NK-92 (cell line): ENCODE results near the gene PHLPP1.

Experiments
- DNase-seq: peaks from one replicate; lab custom pipeline; 2025; ENCODE audit not compliant: unreplicated experiment; lab: John Stamatoyannopoulos, UW

Gene PHLPP1

DNA sequence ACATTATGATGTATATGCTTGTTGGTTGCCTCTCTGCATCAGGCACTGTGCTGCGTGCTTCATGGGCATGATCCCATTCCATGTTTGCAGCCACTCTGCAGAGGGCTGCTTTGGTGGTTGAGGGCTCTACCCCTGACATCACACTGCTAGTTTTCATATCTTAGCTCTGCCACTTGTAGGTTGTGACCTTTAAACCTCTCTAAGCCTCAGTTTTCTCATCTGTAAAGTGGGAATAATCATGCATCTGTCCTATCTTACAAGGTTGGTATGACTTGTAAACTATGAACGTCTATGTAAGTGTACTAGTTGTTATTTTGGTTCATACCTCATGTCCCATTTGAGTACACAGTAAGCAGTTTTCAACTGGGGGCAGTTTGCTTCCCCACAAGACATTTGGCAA lies 260.4 kb downstream of the PHLPP1 start:
- no peak for DNase-seq

DNA sequence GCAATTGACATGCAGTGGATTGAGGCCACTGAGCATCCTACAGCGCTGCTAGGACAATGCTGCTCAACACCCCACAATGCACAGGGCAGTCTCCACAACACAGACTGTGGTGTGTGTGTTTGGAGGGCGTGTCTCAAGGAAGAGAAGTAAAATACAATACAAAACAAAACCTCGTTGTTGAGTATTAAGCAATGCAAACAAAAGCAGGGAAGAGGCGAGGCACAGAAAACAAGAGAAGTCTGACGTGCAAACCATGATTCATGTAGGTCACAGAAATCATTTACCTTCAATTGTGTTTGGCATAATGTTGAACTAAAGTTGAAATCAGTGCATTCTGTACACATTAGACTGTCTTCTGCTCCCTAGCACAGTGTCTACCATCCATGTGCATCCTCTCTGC lies 260.9 kb downstream of the PHLPP1 start:
- no peak for DNase-seq

DNA sequence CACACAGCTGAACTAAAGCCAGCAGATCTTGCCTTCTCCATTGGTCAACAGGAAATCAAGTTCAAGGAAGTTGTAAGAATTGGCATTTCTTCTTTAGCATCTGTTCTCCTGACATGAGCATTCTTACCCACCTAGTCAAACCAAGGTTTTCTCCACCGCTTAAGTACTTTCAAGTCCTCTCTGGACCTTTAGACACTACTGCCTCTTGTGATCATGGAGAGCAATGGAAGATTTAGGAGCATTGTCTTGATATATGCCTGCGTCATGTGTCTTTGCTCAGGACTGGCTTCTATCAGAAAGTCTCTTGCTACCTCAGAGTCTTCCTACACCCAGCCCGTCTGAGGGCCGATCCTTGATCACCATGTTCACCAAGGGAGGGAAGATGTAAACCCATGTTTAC lies 262.2 kb downstream of the PHLPP1 start:
- no peak for DNase-seq

DNA sequence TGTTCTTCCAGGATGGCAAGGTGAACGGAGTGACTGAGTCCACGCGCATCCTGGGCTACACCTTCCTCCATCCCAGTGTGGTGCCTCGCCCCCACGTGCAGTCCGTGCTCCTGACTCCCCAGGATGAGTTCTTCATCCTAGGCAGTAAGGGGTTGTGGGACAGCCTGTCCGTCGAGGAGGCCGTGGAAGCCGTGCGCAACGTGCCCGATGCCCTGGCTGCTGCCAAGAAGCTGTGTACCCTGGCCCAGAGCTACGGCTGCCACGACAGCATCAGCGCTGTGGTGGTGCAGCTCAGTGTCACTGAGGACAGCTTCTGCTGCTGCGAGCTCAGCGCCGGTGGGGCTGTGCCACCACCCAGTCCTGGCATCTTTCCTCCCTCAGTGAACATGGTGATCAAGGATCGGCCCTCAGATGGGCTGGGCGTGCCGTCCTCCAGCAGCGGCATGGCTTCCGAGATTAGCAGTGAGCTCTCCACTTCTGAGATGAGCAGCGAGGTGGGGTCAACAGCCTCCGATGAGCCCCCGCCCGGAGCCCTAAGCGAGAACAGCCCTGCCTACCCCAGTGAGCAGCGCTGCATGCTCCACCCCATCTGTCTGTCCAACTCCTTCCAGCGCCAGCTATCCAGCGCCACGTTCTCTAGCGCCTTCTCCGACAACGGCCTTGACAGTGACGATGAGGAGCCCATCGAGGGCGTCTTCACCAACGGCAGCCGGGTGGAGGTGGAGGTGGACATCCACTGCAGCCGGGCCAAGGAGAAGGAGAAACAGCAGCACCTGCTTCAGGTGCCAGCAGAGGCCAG lies 263.1 kb downstream of the PHLPP1 start:
- no peak for DNase-seq

DNA sequence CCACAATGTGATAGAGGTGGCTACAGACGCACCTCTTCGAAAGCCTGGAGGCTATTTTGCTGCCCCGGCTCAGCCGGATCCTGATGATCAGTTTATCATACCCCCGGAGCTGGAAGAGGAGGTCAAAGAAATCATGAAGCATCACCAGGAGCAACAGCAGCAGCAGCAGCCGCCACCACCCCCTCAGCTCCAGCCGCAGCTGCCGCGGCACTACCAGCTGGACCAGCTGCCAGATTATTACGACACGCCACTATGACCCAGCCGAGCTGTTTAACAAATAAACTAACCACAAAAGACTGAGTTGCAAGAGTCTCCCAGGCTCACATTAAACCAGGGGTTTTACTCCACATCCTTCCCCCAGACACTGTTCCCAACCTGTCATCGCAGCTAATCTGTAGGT lies 263.8 kb downstream of the PHLPP1 start:
- no peak for DNase-seq

DNA sequence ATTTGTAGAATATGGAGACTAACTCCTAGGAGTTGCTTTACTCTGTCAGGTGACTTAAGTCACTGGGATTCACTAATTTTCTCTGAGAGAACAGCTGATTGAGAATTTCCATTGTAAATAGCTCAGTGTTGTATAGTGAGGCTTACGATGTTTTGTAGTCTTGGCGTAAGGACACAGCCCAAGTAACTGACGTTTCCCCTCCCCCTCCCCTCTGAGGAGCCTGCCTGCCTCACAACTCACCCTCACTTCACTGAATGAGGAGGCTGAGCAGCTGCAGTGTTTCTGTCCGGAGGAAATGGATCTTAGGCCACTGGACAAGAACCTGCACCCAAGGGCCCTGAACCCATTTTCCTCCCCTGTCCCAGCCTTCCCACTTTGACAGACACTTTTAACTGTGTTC lies 264.6 kb downstream of the PHLPP1 start:
- DNase-seq, result no peak

DNA sequence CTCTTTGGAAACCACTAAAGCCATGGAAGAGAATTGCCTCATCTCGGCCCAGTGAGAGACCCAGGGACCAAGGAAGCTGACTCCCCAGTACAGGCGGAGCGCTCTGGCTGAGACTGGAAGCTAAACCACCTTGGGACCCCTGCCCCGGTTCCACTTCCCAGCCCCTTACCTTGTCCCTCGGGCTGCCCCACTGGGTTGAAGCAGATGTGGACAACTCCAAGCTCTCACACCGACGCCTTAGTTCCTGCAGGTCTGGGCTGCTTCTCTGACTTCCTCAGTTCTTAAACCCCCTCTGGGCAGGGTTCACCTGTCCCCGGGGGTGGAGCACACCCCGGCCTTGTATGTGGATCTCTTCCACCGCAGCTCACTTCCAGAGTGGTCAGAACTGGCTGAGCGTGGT lies 266.2 kb downstream of the PHLPP1 start:
- DNase-seq, result no peak

DNA sequence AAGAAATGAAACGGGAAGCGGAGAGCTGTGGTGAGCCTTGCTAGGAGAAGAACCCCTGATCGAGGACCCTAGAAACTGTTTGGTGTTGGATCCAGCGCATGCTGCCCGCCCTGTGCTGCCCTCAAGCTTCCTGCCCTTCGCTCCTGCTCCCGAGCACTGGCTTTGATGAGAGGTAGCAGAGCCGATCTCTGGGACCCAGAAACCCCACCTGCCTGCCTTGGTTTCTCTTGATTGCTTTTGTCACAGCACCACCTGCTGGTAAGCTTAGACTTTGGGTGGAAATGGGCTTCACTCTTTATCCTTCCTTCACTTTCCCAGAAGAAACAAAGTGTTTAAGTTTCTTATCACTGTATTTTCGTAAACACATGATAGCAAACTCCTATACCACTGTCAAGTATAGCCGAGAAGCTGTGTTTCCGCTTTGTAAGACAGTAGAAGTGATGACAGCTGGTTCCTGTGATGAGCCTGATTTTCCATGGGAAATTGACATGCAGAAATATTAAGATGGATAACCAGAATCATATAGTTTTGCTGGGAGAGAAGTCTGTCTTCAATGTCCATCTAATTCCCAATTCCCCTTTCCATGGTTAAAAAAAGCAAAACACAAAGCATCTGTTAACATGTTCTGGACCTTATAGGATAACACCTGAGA lies 267.4 kb downstream of the PHLPP1 start:
- DNase-seq, result no peak

DNA sequence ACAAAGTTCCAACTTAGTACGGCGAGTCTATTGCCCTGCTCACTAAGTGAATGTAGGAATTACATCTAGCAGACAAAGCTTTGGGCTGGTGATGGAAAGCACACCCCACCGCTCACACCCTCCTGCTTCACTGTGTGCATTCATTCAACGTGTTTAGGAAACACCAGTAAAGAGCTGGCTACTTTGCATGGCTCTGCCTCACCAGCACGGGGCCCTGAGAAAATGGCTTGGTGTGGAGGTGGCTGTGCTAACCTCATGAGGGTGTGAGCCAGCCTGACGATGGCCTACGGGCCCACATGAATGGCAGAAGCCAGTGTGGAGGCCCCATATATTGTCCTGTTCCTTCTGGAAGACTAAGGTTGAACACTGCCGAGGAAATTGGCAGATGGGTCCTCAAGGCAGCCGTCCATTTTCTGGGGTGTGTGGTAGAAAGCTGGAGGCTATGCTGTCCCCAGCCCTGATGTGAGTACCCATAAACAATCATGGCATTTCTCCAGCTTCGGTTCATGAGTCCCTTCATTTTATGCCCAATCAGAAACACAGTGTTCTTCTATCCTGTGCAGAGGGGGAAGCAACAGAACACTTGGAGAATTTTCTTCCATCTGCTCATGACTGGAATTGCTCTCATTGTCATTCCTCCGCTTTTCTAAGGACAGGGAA lies 269.4 kb downstream of the PHLPP1 start:
- no peak for DNase-seq

DNA sequence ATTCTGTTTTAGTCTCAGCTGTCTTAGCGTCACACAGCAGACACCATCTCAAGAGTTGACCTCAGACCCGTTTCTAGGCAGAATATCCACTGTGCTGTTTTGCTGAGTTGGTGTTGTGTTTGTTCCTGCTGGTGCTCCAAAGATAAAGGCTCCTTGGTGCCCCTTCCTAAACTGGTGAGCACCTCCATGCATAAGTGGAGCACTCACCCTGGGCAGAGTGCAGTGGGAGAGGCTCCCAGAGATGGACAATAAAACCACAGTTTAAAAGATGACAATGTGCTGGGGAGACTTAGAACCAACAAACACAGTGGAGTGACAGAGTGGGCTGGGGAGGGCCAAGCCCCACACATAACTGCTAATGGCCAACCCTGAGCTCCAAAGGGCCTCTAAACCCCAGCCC lies 271.1 kb downstream of the PHLPP1 start:
- DNase-seq, result no peak

DNA sequence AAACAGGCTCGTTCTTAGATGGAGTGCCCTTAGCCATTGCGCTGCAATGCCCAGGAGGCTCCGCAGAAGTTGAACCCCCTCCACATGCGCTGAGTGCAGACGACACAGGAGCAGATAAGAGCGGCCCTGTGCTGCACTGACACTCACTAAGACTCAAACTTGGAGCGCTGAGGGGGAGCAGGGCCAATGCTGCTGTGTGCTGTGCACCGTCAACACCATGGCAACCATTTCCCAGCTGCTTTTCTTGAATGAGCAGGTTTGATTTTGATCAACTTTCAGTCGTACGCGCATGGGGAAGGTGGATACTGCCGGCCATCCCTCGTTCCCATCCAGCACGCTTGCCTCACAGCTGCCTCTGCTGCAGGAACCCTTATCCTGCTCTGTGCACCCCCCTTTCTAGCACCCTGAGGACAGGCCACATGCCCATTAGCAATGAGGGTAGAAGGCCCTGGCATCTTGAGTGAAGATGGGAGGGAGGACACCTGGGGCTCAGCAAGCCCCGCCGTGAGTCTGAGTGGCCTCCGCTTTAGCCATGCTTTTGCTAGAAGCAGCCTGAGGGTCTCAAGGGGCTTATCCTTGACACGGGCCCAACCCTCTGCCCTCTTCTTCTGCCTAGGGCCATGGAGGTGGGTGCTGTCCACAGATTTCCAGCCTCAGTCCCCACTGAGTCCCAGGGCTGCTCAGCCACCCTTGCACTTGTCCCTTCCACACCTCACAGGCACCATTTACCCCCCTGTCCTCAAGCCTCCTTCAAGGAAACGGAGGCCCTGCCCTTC lies 271.9 kb downstream of the PHLPP1 start:
- DNase-seq, result no peak

DNA sequence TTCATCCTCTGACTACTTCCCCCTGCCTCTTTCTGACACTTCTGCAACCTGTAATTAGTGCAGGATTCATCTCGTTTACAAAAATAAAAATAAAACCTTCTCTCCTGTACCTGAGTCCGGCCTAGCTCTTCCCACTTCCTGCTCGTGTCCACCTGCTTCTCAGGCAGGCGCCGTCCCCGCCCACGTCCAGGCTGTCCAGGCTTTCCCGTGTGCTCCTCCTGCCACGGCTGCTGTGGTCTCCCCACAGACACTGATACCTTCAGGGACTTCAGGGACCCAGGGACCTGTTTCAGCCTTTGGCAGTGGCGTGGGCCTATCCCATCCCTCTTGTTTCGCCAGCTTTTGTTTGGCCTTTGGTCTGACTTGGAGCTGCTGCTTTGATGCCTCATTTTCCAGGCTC lies 272.5 kb downstream of the PHLPP1 start:
- DNase-seq, result no peak

DNA sequence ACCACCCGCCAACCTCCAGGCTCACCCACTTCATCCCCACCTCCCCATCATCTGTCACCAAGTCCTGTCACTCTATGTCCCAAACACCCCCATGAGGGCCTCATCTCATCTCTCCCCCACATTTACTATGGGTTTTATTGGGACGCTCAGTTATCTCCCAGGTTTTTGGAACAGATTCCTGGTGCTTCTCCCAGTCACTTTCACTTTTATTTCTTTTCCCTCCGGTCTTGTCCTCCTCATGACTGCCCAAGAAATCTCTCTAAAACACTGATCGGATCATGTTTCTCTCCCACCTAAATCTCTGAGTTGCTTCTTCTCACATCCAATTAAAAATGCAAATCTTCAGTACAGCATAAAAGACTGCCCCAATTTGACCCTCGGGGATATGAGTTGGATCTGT lies 273.1 kb downstream of the PHLPP1 start:
- no peak for DNase-seq

DNA sequence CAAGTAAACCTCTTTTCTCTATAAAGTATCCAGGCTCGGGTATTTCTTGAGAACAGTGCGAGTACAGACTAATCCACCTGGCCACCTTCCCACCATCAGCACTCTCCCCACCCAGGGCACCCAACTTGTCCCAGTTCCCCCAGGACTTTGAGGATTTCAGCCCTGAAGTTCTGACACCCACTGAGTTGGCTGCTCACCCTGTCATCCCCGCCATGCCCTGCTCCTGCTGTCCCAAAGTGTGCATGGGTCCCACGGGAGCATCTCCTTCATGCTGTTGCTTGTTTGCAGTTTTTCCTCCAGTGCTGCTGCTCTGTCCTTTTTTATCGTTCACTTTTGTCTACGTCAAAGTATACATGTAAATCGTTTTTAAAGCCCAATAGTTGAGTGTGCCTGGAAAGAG lies 273.9 kb downstream of the PHLPP1 start:
- no peak for DNase-seq

DNA sequence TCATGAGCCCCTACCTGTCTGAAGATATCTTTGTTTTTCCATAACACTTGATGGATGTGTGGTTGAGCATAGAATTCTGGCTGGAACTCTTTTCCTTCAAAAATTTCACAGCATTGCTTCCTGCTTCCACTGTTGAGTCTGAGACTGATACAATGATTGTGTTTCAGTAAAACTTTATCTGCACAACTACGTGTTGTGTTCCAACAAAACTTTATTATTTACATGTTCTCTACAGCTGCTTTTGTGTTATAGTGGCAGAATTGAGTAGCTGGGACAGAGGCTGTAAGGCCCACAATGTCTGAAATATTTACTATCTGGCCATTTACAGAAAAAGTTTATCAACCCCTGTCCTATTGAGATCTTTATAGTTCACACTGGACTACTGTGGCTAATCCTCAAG lies 275.3 kb downstream of the PHLPP1 start:
- no peak for DNase-seq

DNA sequence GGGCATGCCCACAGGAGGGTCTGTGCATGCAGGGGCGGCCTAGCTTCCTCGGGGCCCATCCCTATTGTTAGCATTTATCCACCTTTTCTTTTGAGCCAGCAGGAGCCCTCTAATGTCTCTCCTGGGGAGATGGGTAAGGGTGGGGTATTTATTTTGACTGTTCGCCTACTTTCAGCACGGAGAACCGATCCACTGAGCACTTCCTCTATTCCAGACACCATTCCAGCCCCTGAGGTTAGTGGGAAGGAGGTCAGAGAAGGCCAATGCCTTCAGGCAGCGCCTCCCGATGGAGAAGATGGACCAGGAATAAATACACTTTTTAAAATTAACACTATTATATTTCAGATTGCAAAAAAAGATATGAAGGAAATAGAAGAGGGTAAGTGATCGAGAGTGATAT lies 276.0 kb downstream of the PHLPP1 start:
- no peak for DNase-seq

DNA sequence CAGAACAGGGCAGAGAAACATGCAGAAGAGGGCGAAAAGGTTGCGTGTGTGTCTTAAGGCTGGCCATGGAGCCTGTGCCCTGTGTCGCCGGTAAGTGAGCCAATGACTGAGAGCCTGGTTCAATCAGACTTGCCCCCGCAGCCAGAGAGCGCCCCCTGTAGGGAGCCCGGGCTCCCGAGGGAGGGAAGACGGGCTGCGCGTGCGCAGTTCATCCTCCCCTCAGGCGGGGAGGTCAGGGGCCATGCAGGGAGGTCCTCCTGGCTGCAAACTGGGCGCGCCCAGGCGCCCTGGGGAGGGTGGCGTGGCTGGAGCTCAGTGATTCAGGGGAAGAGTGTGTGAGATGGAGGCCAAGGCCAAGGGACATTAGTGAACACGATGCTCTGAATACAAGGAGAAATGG lies 276.6 kb downstream of the PHLPP1 start:
- DNase-seq, result no peak

DNA sequence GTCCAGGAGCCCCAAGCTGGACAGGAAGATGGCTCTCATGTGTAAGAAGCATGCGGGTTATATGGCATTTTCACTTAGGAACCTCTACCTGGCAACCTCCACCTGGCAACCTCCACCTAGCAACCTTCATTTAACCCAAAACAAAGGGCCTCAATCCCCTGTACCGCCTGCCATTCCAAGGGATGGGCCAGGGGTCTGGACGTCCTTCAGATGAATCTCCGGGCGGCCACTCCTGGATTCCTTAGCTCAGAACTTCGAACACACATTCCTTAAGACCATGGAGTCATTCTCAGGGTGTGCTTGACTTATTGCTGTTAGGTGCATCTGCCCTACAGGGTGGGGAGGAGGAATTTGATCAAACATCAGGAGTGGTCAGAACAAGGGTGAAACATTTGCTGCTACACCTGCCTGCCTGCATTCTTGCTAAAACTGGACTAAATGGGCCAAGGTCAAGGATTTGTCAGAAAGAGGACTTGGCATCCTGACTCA lies 277.6 kb downstream of the PHLPP1 start:
- DNase-seq, result no peak

DNA sequence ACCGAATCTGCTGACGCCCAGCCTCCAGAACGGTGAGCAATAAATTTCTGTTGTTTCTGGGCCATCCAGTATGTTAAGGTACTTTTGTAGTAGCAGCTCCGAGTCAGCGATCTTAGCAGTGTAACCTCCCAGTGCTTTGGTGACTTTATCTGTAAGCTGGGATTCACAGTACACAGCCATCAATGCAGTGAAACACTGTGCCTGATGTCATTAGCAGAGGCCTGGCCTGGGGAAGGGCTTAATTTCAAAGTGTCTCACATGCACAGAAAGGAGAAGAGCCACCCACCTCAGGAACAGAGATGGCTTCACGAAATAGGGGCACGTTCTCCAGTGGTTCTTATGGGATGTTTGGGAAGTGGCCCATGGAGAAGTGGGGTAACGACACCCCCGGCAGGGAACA lies 281.2 kb downstream of the PHLPP1 start:
- no peak for DNase-seq

DNA sequence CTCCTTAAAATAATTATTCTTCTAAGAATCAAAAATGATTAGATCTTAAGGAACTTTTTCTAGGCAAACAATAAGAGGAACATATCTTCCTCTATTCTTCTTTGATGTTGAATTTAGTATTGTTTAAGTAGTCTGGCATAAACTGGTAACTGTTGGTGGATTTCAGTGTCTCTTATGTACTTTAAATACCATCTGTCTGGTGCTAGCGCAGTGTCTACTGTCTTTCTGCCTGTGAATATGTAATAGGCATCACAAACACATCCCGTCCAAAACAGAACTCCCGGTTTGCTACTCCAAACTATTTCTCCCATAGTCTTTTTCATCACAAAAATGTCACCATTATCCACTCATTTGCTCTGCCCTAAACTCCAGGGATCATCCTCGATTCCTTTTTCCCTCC lies 281.7 kb downstream of the PHLPP1 start:
- DNase-seq, result no peak

DNA sequence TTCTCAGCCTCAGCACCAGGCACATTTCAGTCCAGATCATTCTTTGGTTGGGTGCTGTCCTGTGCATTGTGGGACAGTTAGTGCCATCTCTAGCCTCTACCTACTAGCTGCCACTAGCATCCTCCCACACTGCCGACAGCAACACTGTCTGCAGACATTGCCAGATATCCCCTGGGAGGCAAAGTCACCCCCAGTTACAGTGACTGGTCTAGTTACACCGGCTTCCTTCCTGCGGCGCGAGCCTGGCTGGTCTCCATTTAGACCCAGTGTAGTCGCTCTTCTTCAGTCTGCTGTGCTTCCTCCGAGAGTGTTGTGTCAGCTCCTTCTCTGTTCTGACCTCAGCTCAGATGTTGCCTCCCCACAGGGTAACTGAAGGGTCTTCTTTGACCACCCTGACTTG lies 283.1 kb downstream of the PHLPP1 start:
- DNase-seq, result no peak
